Trophoblast cell (in vitro differentiated cells and primary cell): ENCODE measurements around the gene H2AZ2.
"Not testable (repeated sequence)": the region's sequence is repeated elsewhere in the genome, so short reads cannot be mapped to it uniquely, and the experiment has no call there.

Experiments
- DNase-seq, 2 donors: peaks; one replicate each; pipeline ENCODE4 v3.0.0-alpha.2; 2016
- H2AFZ ChIP-seq: 2 replicates; pipeline ENCODE4 v1.6.1; 2013; ENCODE audit warnings: low read length, moderate library complexity, mild to moderate bottlenecking; ENCODE audit not compliant: insufficient read depth, poor library complexity
- H2AK5ac ChIP-seq: 2 replicates; pipeline ENCODE4 v1.6.1; 2013; ENCODE audit warnings: mild to moderate bottlenecking, low read length
- H2BK120ac ChIP-seq: 2 replicates; pipeline ENCODE4 v1.6.1; 2013; ENCODE audit warnings: low read length, mild to moderate bottlenecking, moderate library complexity; ENCODE audit not compliant: insufficient read depth, poor library complexity
- H2BK12ac ChIP-seq: 2 replicates; pipeline ENCODE4 v1.6.1; 2013; ENCODE audit warnings: mild to moderate bottlenecking, low read length, moderate library complexity
- H2BK5ac ChIP-seq: 2 replicates; pipeline ENCODE4 v1.6.1; 2013; ENCODE audit warnings: low read length, low read depth, moderate library complexity, mild to moderate bottlenecking; ENCODE audit not compliant: poor library complexity
- H3K14ac ChIP-seq: 2 replicates; pipeline ENCODE4 v1.6.1; 2013; ENCODE audit warnings: mild to moderate bottlenecking, low read length
- H3K18ac ChIP-seq: 2 replicates; pipeline ENCODE4 v1.6.1; 2013; ENCODE audit warnings: mild to moderate bottlenecking, low read length
- H3K23ac ChIP-seq: 2 replicates; pipeline ENCODE4 v1.6.1; 2013; ENCODE audit warnings: low read length
- H3K27ac ChIP-seq: 2 replicates; pipeline ENCODE4 v1.5.1; 2013; ENCODE audit warnings: low read depth, mild to moderate bottlenecking, inconsistent platforms, low read length, moderate library complexity
- H3K27me3 ChIP-seq: 2 replicates; pipeline ENCODE4 v1.6.1; 2013; ENCODE audit warnings: inconsistent platforms, mild to moderate bottlenecking, low read length, moderate library complexity; ENCODE audit not compliant: insufficient read depth
- H3K36me3 ChIP-seq, 2 experiments: 1 replicate in 1 of 2; 2 replicates in 1 of 2; pipeline ENCODE4 v1.6.1; 2013; ENCODE audit warnings: low read length in 2 of 2, mild to moderate bottlenecking in 2 of 2, moderate library complexity in 1 of 2; ENCODE audit not compliant: insufficient read depth in 2 of 2, control insufficient read depth in 1 of 2
- H3K4ac ChIP-seq: 2 replicates; pipeline ENCODE4 v1.6.1; 2013; ENCODE audit warnings: low read depth, mild to moderate bottlenecking, low read length, moderate library complexity
- H3K4me1 ChIP-seq, 2 experiments: 1 replicate in 1 of 2; 2 replicates in 1 of 2; pipeline ENCODE4 v1.6.1; 2013; ENCODE audit warnings: low read length in 2 of 2, mild to moderate bottlenecking in 2 of 2, moderate library complexity in 1 of 2; ENCODE audit not compliant: insufficient read depth in 2 of 2, control insufficient read depth in 1 of 2
- H3K4me2 ChIP-seq: 2 replicates; pipeline ENCODE4 v1.6.1; 2013; ENCODE audit warnings: inconsistent platforms, mild to moderate bottlenecking, low read length, moderate library complexity
- H3K4me3 ChIP-seq: 2 replicates; pipeline ENCODE4 v1.5.1; 2013; ENCODE audit warnings: mild to moderate bottlenecking, low read depth, low read length, inconsistent platforms
- H3K79me1 ChIP-seq: one replicate; pipeline ENCODE4 v1.6.1; 2013; ENCODE audit warnings: low read length
- H3K79me2 ChIP-seq: 2 replicates; pipeline ENCODE4 v1.6.1; 2013; ENCODE audit warnings: low read length, mild to moderate bottlenecking; ENCODE audit not compliant: control insufficient read depth, insufficient read depth, poor library complexity
- H3K9ac ChIP-seq: 2 replicates; pipeline ENCODE4 v1.6.1; 2013; ENCODE audit warnings: mild to moderate bottlenecking, low read length
- H3K9me3 ChIP-seq: 2 replicates; pipeline ENCODE4 v1.6.1; 2013; ENCODE audit warnings: low read depth, mild to moderate bottlenecking, control low read depth, inconsistent platforms, low read length; ENCODE audit not compliant: insufficient read depth
- H4K12ac ChIP-seq: 2 replicates; pipeline ENCODE4 v1.6.1; 2013; ENCODE audit warnings: low read depth, mild to moderate bottlenecking, low read length, moderate library complexity
- H4K8ac ChIP-seq: 2 replicates; pipeline ENCODE4 v1.6.1; 2013; ENCODE audit warnings: low read depth, mild to moderate bottlenecking, low read length, moderate library complexity
- H4K91ac ChIP-seq: one replicate; pipeline ENCODE4 v1.6.1; 2013; ENCODE audit warnings: low read depth, mild to moderate bottlenecking, low read length, moderate library complexity
- WGBS: extraction: QIAGEN DNeasy Blood & Tissue Kit; methylation state at CpG from one replicate; pipeline ENCODE4 v1.1.7; 2013; ENCODE audit warnings: missing lambda C conversion rate; ENCODE audit not compliant: insufficient read length, insufficient coverage; ENCODE audit errors: extremely low coverage; 5-methylcytosine and 5-hydroxymethylcytosine counted together

H2AZ2 gene

DNA sequence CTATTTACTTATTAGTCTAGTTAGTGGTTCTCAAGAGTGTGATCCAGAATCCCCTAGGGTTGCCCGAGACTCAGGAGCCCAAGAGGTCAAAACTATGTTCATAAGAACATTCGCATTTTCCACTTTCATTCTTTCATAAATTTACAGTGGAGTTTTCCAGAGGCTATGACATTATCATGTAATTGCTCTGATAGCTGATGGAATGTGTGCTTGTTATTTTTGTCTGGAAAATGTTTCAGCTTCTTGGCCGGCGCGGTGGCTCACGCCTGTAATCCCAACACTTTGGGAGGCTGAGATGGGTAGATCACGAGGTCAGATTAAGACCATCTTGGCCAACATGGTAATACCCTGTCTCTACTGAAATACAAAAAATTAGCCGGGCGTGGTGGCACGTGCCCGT lies 27.4 kb upstream of the H2AZ2 start:
- H3K79me1 ChIP-seq, result no peaks in the 10 kb centered on the region
- H2BK12ac ChIP-seq, result no peak overlapping the region
- no peak overlapping the region for H3K14ac ChIP-seq
- H3K18ac ChIP-seq, result no peak overlapping the region
- H3K4me1 ChIP-seq, result no peaks in the 10 kb centered on the region
- no peak overlapping the region for H3K23ac ChIP-seq
- DNase-seq, result peak; percentile 61 to 80
- H3K4ac ChIP-seq, result no peak overlapping the region
- H3K27me3 ChIP-seq, result no peaks in the 10 kb centered on the region
- no peak overlapping the region for H2BK5ac ChIP-seq
- H3K36me3 ChIP-seq, result no peaks in the 10 kb centered on the region
- H3K27ac ChIP-seq, result no peak overlapping the region
- H3K4me2 ChIP-seq, result no peak overlapping the region
- no peak overlapping the region for H2BK120ac ChIP-seq
- no peaks in the 10 kb centered on the region for H3K79me2 ChIP-seq
- WGBS, result no CpG with 5 or more reads among the region's 11 CpGs
- peaks cover 8% of the 10 kb centered on the region for H3K9me3 ChIP-seq
- H2AK5ac ChIP-seq, result no peak overlapping the region
- H4K12ac ChIP-seq, result no peak overlapping the region
- no peak overlapping the region for H3K4me3 ChIP-seq
- no peak overlapping the region for H4K91ac ChIP-seq
- H3K9ac ChIP-seq, result no peak overlapping the region
- H2AFZ ChIP-seq, result no peak overlapping the region
- no peak overlapping the region for H4K8ac ChIP-seq

DNA sequence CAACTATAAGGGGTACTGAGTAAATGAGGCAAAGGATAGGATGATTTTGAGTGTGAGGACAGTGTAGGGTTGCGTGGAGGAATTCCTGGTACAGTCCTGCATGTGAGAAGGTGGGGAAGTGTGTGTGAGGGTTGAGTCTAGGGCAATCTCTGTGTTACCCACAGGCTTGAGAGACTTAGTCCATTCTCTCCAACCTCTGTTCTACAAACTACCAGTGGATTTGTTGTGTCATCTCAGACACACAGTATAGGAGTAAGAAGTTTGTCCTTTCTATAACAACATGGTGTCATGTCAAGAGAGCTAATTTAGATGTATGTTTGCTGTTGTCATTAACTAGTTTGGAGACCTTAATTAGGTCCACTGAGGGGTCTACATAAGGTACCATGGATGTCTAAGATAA lies 24.9 kb upstream of the H2AZ2 start:
- WGBS, result no CpG with 5 or more reads among the region's 1 CpG
- no peak overlapping the region for H3K4me2 ChIP-seq
- no peak overlapping the region for H2AK5ac ChIP-seq
- H3K27ac ChIP-seq, result no peak overlapping the region
- no peaks in the 10 kb centered on the region for H3K4me1 ChIP-seq
- H3K79me2 ChIP-seq, result no peaks in the 10 kb centered on the region
- H3K27me3 ChIP-seq, result no peaks in the 10 kb centered on the region
- no peaks in the 10 kb centered on the region for H3K79me1 ChIP-seq
- H4K8ac ChIP-seq, result no peak overlapping the region
- H3K4ac ChIP-seq, result no peak overlapping the region
- H3K9me3 ChIP-seq, result peaks cover 9% of the 10 kb centered on the region
- no peak overlapping the region for H3K14ac ChIP-seq
- no peak overlapping the region for H4K12ac ChIP-seq
- H2BK5ac ChIP-seq, result no peak overlapping the region
- H3K23ac ChIP-seq, result no peak overlapping the region
- no peaks in the 10 kb centered on the region for H3K36me3 ChIP-seq
- no peak for DNase-seq
- H2AFZ ChIP-seq, result no peak overlapping the region
- H3K4me3 ChIP-seq, result no peak overlapping the region
- H3K18ac ChIP-seq, result no peak overlapping the region
- H3K9ac ChIP-seq, result no peak overlapping the region
- H2BK120ac ChIP-seq, result no peak overlapping the region
- H4K91ac ChIP-seq, result no peak overlapping the region
- H2BK12ac ChIP-seq, result no peak overlapping the region

DNA sequence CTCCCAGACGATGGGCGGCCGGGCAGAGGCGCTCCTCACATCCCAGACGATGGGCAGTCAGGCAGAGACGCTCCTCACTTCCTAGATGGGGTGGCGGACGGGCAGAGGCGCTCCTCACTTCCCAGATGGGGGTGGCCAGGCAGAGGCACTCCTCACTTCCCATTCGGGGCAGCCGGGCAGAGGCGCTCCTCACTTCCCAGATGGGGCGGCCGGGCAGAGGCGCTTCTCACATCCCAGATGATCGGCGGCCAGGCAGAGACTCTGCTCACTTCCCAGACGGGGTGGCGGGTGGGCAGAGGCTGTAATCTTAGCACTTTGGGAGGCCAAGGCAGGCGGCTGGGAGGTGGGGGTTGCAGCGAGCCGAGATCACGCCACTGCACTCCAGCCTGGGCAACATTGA lies 24.0 kb upstream of the H2AZ2 start:
- not testable (repeated sequence) for H3K4me2 ChIP-seq, H3K27me3 ChIP-seq, H2AFZ ChIP-seq, H3K79me1 ChIP-seq, H3K14ac ChIP-seq, H4K91ac ChIP-seq, H3K36me3 ChIP-seq, H3K4me1 ChIP-seq, H2AK5ac ChIP-seq, H3K4ac ChIP-seq, H2BK5ac ChIP-seq, H3K23ac ChIP-seq, H2BK120ac ChIP-seq, H3K79me2 ChIP-seq, H4K12ac ChIP-seq, H3K9me3 ChIP-seq, H3K4me3 ChIP-seq, H3K9ac ChIP-seq, DNase-seq, H4K8ac ChIP-seq, H2BK12ac ChIP-seq, H3K18ac ChIP-seq, H3K27ac ChIP-seq
- WGBS, result no CpG with 5 or more reads among the region's 23 CpGs

DNA sequence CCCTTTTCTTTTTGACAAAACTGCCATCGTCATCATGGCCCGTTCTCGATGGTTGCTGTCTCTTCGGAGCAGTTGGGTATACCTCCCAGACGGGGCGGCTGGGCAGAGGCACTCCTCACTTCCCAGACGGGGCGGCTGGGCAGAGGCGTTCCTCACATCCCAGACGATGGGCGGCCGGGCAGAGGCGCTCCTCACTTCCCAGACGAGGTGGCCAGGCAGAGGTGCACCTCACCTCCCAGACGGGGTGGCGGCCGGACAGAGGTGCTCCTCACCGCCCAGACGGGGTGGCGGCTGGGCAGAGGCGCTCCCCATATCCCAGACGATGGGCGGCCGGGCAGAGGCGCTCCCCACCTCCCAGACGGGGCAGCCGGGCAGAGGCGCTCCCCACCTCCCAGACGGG lies 22.9 kb upstream of the H2AZ2 start:
- H4K91ac ChIP-seq, H2AK5ac ChIP-seq, H3K27me3 ChIP-seq, H3K27ac ChIP-seq, H3K4ac ChIP-seq, H3K14ac ChIP-seq, H4K8ac ChIP-seq, H2BK12ac ChIP-seq, H3K23ac ChIP-seq, H3K36me3 ChIP-seq, H3K18ac ChIP-seq, H3K9ac ChIP-seq, H3K4me1 ChIP-seq, DNase-seq, H2AFZ ChIP-seq, H3K4me3 ChIP-seq, H2BK120ac ChIP-seq, H3K79me1 ChIP-seq, H3K4me2 ChIP-seq, H2BK5ac ChIP-seq, H4K12ac ChIP-seq, H3K9me3 ChIP-seq, H3K79me2 ChIP-seq: not testable (repeated sequence)
- no CpG with 5 or more reads among the region's 29 CpGs for WGBS
